Stimulated activated CD8-positive, alpha-beta memory T cell treated with anti-CD3 and anti-CD28 coated beads, Interleukin-15, amount 100 ng/mL, for 1 hour (primary cell): ENCODE measurements around the gene BICC1.

Experiments used
- DNase-seq: peaks from one replicate; pipeline ENCODE4 v3.0.0-alpha.2; 2020; ENCODE audit warnings: low read depth

BICC1 gene

DNA sequence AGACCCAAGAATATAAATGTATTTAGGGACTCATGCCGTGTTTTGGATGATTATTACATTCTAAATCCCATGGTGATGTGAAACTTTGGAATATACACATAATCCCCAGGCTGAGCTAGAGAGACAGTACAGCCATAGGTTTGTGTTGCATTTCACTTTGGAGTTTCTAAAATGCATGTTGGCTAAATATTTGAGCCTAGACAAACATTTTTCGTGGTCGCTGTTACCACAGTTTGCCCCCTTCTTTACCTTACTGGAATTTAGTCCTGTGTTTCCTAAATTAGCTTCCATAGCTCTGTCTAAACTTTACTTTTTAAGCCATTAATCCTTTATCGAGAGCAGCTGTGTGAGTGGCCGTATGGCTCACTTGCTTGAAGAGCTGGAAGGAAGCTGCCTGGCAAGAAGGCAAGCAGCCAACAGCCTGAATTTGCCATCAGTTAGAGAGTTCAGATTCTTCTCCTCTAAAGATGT, 192.0 kb downstream of the BICC1 start:
- no peak for DNase-seq

DNA sequence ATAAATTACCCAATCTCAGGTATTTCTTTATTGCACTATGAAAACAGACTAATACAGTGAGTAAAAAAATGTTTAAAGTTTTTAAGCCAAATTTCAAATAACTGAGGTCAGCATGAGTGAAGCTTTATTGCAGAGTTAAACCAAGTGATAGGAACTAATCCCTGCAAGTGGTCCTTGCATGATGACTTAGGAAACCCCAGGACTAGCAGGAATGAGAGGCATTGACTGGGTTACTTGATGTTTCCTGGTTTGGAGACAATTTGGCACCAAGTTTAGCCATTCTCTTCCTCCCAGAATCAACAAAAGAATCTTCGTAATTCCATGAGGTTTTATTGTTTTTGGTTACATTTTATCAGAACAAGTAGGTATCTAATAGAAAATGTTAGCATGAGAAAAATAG, 194.2 kb downstream of the BICC1 start:
- no peak for DNase-seq

DNA sequence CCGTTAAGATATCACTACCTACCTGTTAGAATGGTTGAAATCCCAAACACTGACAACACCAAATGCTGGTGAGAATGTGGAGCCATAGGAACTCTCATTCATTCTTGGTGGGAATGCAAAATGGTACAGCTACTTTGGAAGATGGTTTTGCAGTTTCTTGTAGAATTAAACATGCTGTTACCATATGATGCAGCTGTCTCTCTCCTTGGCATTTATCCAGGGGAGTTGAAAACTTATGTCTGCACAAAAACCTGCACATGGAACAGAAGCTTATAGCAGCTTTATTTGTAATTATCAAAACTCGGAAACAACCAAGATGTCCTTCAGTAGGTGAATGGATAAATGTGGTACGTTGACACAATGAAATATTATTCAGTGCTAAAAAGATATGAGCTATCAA, 199.5 kb downstream of the BICC1 start:
- no peak for DNase-seq

- no peak for DNase-seq
Measured at GRCh38 chr10:58712982-58713381, 200.3 kb downstream of the BICC1 start.

DNA sequence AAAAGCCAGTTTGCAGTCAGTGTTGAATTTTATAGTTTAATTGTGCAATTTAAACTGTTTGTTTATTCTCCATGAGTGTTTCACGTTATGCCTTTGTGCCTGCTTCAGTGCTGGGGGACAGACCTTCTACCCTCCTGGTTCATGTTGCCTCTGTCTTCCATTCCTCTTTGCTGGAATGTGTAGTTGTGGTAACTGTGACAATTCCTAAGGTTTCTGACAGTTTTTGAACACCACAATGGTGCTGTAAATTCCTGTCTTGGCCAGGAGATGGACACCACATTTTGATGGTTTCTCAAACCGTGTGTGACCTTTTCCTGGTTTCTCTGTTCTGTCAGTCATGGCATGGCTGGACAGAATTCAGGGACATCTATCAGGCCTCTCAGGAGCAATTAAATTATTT, 201.7 kb downstream of the BICC1 start:
- DNase-seq: no peak

GRCh38 chr10:58715061-58715460, 202.4 kb downstream of the BICC1 start:
- DNase-seq: no peak

GRCh38 chr10:58718596-58718995, 205.9 kb downstream of the BICC1 start:
- DNase-seq: no peak

GRCh38 chr10:58721601-58722281, 209.1 kb downstream of the BICC1 start:
- DNase-seq: no peak

DNA sequence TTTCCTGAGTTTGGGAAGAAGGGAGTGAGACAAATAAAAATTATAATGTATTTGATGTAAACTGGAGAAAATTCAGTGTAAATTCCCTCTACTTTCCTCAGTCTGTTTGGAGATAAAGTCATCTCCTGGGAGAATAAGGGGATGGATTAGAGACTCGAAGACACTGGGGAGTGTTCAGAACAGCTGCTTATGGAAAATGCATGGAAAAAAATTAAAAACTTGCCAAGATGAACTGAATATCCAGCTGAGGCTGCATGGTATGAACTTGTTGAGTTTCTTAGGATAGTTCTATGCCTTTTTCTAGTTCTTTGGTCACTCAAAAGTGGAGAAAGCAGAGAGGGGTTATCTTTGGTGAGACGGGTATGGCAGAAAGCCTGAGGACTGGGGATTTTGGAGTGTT, 210.5 kb downstream of the BICC1 start:
- no peak for DNase-seq

DNA sequence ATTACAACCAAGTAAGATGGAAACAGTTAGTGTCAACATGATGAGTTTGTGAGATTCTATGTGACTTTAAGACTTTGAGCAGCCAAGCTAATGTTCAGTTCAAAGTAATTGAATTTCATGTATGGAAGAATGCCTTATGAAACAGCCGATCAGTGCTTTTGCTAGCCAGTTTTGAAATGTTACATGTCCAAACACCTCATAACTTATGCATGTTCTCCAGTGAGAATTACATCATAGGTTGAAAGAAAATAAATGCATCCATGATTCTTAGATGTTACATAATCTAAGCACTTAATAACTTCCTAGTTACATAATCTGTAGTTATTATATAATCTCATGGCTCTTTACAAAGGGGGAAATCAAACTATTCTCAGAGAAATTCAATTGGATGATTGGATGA, 211.3 kb downstream of the BICC1 start:
- no peak for DNase-seq

DNA sequence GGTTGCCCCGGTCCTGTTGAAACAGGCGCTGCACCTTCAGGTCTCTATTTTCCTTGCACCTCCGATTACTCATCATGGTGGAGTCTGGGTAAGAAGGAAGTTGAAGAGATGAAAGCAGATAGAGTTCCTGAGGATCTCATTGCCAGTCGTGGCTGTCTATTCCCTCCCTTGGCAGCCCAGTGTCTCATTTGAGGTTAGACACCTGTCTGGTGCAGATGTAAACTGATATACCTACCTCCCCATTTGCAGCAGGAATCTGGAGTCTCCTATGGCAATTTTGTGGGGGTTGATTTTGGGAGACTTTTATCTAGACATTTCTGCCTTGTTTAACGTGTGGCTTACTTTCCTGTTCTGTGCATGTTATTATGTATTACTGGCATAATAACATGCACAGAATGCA, 212.1 kb downstream of the BICC1 start:
- DNase-seq: no peak

DNA sequence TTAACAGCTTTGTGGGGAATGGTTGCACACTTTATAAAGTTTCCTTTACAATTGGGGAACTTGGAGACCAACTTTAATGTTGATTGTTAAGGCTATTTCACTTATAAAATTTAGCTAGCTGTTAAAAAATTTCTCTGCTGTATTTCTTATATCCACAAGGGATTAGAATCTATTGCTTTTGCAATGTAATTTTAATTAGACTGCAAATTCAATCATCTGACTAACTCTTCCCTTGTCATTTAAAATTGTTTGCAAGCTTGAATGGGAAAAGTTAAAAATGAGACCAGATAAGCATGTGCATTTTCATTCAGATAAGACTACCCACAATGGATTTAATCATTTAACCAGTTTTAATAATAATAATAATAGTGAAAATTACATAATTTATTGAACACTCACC, 213.2 kb downstream of the BICC1 start:
- DNase-seq: no peak

DNA sequence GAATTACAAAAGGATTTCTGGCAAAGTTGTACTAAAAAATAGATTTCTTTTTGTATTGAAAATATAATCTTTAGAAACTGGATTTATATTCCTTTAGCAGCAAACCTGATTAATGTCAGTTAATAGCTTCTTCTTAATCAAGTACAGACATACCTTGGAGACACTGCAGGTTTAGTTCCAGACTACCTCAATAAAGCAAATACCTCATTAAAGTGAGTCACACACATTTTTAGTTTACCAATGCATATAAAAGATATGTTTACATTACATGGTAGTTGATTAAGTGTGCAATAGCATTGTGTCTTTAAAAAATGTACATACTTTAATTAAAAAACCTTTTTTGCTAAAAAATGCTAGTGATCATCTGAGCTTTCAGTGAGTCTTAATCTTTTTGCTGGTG, 215.0 kb downstream of the BICC1 start:
- no peak for DNase-seq

GRCh38 chr10:58731276-58731675, 218.6 kb downstream of the BICC1 start:
- no peak for DNase-seq

DNA sequence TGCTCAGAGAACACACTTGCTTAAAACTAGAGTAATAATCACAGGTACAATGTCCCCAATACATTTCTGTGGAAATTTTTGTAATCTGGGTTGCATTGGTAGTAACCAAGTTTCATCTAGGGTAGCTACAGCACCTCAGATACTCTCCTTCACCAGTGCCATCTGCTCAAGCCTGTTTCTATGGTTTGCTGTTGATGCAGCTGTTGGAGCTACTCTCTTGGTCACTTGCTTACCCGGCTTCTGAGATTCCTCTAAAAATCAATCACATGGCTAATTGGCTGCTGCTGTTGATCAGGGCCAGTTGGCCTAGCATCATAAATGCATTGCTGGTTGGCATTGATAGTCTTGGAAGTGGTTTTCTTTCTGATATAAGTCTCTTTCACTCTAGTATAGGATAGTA, 220.8 kb downstream of the BICC1 start:
- no peak for DNase-seq

GRCh38 chr10:58734116-58734515, 221.4 kb downstream of the BICC1 start:
- DNase-seq: no peak

DNA sequence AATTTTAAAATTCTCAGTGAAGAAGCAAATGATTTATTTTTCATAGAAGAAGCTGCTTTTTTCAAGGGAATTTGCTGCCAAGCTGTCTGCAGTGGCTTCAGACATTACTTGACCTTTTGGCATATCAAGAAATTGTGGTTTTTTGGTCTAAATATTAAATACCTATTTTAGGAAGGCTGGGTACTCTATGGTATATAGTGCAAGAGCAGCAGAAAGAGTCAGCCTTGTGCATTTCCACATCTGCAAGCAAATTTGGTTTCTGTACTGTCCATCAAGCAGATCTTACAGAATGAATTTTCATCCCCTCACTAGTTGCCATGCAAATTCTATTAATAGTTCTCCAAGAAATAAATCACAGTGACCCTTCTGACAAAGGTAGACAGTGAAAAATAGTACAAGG, 222.0 kb downstream of the BICC1 start:
- no peak for DNase-seq

DNA sequence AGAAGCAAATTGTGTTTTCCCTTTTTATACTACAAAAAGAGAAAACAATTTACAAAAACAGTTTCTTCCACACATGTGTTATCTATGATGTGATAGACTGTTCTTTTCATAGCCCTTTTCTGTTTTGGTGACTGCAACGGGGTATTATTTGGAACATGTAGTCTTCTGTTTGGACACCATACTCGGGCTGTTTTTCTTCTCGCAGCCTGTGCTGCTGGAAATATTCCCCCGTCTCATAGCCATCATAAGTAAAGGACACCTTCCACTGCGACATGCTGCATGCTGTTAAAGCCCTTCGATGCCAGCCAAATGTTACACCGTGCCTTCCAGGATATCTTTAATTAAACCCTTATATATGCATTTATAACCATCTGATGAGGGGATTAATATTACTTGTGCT, 222.4 kb downstream of the BICC1 start:
- DNase-seq: no peak

GRCh38 chr10:58740620-58741369, 228.1 kb downstream of the BICC1 start:
- DNase-seq: no peak

DNA sequence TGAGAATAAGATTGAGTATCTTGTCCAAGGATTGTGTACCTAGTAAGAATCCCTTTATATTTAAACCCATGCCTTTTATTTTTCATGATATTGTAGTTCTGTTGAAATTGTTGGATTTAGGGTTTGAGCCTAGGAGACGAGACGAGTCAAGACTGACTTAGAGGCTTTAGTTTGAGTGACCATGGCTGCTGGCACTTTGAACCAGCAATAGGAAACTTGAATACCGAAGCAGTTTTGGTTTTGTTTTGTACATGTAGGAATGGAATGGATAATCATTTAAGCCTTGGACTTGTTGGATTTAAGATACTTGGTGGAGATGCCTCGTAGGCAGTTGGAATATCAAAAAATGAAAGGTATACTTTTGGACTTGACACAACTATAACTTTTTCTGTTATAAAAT, 229.0 kb downstream of the BICC1 start:
- no peak for DNase-seq

- DNase-seq: no peak
Measured at GRCh38 chr10:58742141-58742540, 229.5 kb downstream of the BICC1 start.

GRCh38 chr10:58743466-58744115, 230.9 kb downstream of the BICC1 start:
- no peak for DNase-seq

GRCh38 chr10:58746474-58747185, 234.0 kb downstream of the BICC1 start:
- no peak for DNase-seq
